ENCODE results near the gene SNAI3.

SNAI3 gene

DNA sequence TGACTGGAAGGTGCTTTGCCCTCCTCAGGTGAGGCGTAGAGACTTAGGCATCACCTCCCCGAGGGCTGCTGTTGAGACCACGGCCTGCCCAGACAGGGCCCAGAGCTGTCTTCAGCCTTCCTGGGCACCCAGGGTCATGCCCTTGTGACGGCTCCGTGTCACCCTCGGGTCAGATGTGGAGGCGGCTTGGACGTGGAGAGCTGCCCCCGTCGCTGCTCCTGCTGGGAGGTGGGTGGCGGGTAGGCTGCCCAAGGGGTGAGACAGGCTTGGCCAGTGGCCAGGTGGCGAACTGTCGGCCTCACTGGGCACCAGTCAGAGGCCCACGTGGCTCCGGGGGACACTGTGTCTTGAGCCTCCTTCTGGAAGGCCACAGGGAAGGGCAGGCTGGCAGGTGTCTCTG, 8.9 kb upstream of the SNAI3 start:
- H3K4me3 ChIP-seq (ENCODE audit: low read length): no peak overlapping the region
- H3K27me3 ChIP-seq (ENCODE audit: control insufficient read depth, low read length): no peaks in the 10 kb centered on the region
- peaks cover 3% of the 10 kb centered on the region for H3K79me2 ChIP-seq (ENCODE audit: control insufficient read depth, low read length)
- peaks cover 13% of the 10 kb centered on the region for H3K4me1 ChIP-seq (ENCODE audit: control insufficient read depth, low read length)
- H3K36me3 ChIP-seq (ENCODE audit: control insufficient read depth, low read length): peaks cover 34% of the 10 kb centered on the region
- TF ChIP-seq, protein P1, sequence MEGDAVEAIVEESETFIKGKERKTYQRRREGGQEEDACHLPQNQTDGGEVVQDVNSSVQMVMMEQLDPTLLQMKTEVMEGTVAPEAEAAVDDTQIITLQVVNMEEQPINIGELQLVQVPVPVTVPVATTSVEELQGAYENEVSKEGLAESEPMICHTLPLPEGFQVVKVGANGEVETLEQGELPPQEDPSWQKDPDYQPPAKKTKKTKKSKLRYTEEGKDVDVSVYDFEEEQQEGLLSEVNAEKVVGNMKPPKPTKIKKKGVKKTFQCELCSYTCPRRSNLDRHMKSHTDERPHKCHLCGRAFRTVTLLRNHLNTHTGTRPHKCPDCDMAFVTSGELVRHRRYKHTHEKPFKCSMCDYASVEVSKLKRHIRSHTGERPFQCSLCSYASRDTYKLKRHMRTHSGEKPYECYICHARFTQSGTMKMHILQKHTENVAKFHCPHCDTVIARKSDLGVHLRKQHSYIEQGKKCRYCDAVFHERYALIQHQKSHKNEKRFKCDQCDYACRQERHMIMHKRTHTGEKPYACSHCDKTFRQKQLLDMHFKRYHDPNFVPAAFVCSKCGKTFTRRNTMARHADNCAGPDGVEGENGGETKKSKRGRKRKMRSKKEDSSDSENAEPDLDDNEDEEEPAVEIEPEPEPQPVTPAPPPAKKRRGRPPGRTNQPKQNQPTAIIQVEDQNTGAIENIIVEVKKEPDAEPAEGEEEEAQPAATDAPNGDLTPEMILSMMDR (IDR thresholded peaks at IDR 0.05; ENCODE audit: low read depth, low read length, poor library complexity, severe bottlenecking): no peak
- no peak for TF ChIP-seq EZH2phosphoT487 (IDR thresholded peaks at IDR 0.05; ENCODE audit: borderline replicate concordance, low read length)
- H3K9me2 ChIP-seq (replicated peaks; ENCODE audit: control insufficient read depth, low read length): no peaks in the 10 kb centered on the region
- no peaks in the 10 kb centered on the region for H3K9me3 ChIP-seq (ENCODE audit: control insufficient read depth, insufficient read depth, low read length)
- H3F3A ChIP-seq (ENCODE audit: control insufficient read depth, insufficient read depth): no peaks in the 10 kb centered on the region
- no peak overlapping the region for H3K4me2 ChIP-seq (ENCODE audit: low read length)
- H3K27ac ChIP-seq (ENCODE audit: low read depth, low read length): no peak overlapping the region
- H4K20me1 ChIP-seq (ENCODE audit: control insufficient read depth, insufficient read depth, low read depth, low read length): no peaks in the 10 kb centered on the region

GRCh38 chr16:88694221-88695087, 8.1 kb upstream of the SNAI3 start:
- H3K4me3 ChIP-seq (ENCODE audit: low read length): no peak overlapping the region
- H3K36me3 ChIP-seq (ENCODE audit: control insufficient read depth, low read length): peaks cover 26% of the 10 kb centered on the region
- no peak overlapping the region for H3K27ac ChIP-seq (ENCODE audit: low read depth, low read length)
- H3K4me2 ChIP-seq (ENCODE audit: low read length): no peak overlapping the region
- H3F3A ChIP-seq (ENCODE audit: control insufficient read depth, insufficient read depth): no peaks in the 10 kb centered on the region
- no peaks in the 10 kb centered on the region for H4K20me1 ChIP-seq (ENCODE audit: control insufficient read depth, insufficient read depth, low read depth, low read length)
- no peaks in the 10 kb centered on the region for H3K9me3 ChIP-seq (ENCODE audit: control insufficient read depth, insufficient read depth, low read length)
- no peaks in the 10 kb centered on the region for H3K9me2 ChIP-seq (replicated peaks; ENCODE audit: control insufficient read depth, low read length)
- H3K4me1 ChIP-seq (ENCODE audit: control insufficient read depth, low read length): peaks cover 8% of the 10 kb centered on the region
- no peaks in the 10 kb centered on the region for H3K79me2 ChIP-seq (ENCODE audit: control insufficient read depth, low read length)
- no peak for TF ChIP-seq EZH2phosphoT487 (IDR thresholded peaks at IDR 0.05; ENCODE audit: borderline replicate concordance, low read length)
- TF ChIP-seq, protein P1 (IDR thresholded peaks at IDR 0.05; ENCODE audit: low read depth, low read length, poor library complexity, severe bottlenecking): no peak
- H3K27me3 ChIP-seq (ENCODE audit: control insufficient read depth, low read length): no peaks in the 10 kb centered on the region

GRCh38 chr16:88693420-88694177, 7.3 kb upstream of the SNAI3 start:
- H3K4me2 ChIP-seq (ENCODE audit: low read length): no peak overlapping the region
- H4K20me1 ChIP-seq (ENCODE audit: control insufficient read depth, insufficient read depth, low read depth, low read length): no peaks in the 10 kb centered on the region
- no peak overlapping the region for H3K27ac ChIP-seq (ENCODE audit: low read depth, low read length)
- no peaks in the 10 kb centered on the region for H3F3A ChIP-seq (ENCODE audit: control insufficient read depth, insufficient read depth)
- H3K4me3 ChIP-seq (ENCODE audit: low read length): no peak overlapping the region
- peaks cover 8% of the 10 kb centered on the region for H3K4me1 ChIP-seq (ENCODE audit: control insufficient read depth, low read length)
- peaks cover 3% of the 10 kb centered on the region for H3K27me3 ChIP-seq (ENCODE audit: control insufficient read depth, low read length)
- no peaks in the 10 kb centered on the region for H3K9me3 ChIP-seq (ENCODE audit: control insufficient read depth, insufficient read depth, low read length)
- no peaks in the 10 kb centered on the region for H3K79me2 ChIP-seq (ENCODE audit: control insufficient read depth, low read length)
- H3K36me3 ChIP-seq (ENCODE audit: control insufficient read depth, low read length): peaks cover 19% of the 10 kb centered on the region
- H3K9me2 ChIP-seq (replicated peaks; ENCODE audit: control insufficient read depth, low read length): no peaks in the 10 kb centered on the region
- TF ChIP-seq, protein P1 (IDR thresholded peaks at IDR 0.05; ENCODE audit: low read depth, low read length, poor library complexity, severe bottlenecking): no peak
- no peak for TF ChIP-seq EZH2phosphoT487 (IDR thresholded peaks at IDR 0.05; ENCODE audit: borderline replicate concordance, low read length)

All from DOHH2 (cell line).